ENCODE results near the gene ITGB7. TPM values are rescaled to one million over a fixed set of nuclear protein-coding genes. Genes with fewer than 3 reads are reported as not detected.
"Not testable (repeated sequence)": the region's sequence is repeated elsewhere in the genome, so short reads cannot be mapped to it uniquely, and the experiment has no call there.

Gene ITGB7
- total RNA-seq, 1 experiment from 2014 or later: 29.2 TPM

DNA sequence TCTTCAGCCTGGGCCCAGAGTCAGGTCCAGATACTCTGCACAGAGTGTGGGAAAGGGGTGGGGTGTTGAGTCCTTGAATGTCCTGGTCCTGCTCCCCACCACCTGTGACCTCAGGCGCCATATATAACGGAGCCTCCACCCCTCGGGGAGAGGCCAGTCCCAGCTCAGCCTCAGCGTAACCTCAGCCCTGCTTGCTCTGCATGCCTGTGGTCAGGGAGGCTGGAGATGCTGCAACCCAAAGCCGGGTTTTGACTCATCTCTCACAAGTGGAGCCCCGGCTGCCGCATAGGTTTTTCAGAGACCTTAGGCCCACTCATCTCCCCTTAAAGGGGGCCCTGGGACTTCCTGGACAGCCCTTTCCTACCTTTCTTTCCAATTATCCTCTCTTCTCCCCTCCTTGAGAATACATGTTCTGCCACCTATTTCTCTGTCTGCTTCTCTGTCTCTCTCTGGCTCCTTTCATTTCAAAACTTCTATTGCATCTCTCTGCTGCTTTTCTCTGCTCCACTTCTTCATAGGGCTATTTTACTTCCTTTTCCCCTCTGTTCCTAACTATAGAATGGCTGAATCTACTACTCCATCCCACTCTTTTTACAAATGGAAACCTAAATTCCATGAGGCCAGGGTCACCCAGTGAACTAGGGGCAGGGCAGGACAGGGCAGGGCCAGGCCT lies 1.2 kb downstream of the ITGB7 start:
- in situ Hi-C loops (cut with HindIII; ENCODE audit: low pct_unique_long_range_greater_than_20kb, low sequenced_read_pairs): no loop called here
- no peak for DNase-seq (ENCODE audit: low read depth, low spot score)

DNA sequence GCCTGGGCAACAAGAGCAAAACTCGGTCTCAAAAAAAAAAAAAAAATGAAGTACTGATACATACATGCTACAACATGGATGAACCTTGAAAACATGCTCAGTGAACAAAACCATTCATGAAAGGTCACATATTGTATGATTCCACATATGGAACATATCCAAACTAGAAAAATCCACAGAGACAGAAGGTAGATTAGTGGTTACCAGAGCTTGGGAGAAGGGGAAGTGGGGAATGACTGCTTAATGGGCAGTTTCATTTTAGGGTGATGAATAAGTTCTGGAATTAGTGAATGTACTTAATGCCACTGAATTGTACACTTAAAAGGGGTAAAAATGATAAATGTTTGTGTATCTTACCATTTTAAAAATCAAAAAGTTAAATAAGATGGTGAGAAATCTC lies 2.7 kb downstream of the ITGB7 start:
- DNase-seq (ENCODE audit: low read depth, low spot score): no peak
- in situ Hi-C loops (cut with HindIII; ENCODE audit: low pct_unique_long_range_greater_than_20kb, low sequenced_read_pairs): no loop called here

DNA sequence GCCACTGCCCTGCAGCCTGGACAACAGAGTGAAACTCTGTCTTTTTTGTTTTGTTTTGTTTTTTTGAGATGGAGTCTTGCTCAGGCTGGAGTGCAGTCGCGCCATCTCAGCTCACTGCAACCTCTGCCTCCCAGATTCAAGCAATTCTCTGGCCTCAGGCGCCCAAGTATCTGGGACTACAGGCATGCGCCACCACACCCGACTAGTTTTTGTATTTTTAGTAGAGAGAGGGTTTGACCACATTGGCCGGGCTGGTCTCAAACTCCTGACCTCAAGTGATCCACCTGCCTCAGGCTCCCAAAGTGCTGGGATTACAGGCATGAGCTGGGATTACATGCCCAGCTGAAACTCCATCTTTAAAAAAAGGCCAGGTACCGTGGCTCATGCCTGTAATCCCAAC lies 4.7 kb downstream of the ITGB7 start:
- in situ Hi-C loops (cut with HindIII; ENCODE audit: low pct_unique_long_range_greater_than_20kb, low sequenced_read_pairs): not testable (repeated sequence)

GRCh38 chr12:53201639-53202038 lies 5.4 kb downstream of the ITGB7 start:
- no peak for DNase-seq (ENCODE audit: low read depth, low spot score)
- in situ Hi-C loops (cut with HindIII; ENCODE audit: low pct_unique_long_range_greater_than_20kb, low sequenced_read_pairs): no loop called here

More for the DNA sequence above, 4.7 kb downstream of the ITGB7 start:
- not testable (repeated sequence) for DNase-seq (ENCODE audit: low read depth, low spot score)

DNA sequence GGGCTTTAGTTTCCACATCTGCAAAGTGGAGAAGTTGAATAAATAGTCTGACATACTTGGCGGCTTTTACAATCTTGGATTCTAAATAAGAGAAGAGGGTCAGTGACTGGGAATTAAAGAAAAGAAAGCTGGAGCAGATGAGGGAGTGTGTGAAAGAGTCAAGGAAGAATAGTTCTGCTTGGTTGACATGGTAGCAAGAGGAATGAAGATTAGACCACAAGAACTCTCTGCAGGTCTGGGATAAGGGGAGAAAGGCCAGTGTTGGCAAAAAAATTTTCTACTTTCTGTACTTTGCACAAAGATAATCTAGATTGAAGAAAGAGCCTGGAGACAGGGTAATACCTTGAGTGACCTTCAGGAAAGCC lies 5.9 kb downstream of the ITGB7 start:
- in situ Hi-C loops (cut with HindIII; ENCODE audit: low pct_unique_long_range_greater_than_20kb, low sequenced_read_pairs): no loop called here

DNA sequence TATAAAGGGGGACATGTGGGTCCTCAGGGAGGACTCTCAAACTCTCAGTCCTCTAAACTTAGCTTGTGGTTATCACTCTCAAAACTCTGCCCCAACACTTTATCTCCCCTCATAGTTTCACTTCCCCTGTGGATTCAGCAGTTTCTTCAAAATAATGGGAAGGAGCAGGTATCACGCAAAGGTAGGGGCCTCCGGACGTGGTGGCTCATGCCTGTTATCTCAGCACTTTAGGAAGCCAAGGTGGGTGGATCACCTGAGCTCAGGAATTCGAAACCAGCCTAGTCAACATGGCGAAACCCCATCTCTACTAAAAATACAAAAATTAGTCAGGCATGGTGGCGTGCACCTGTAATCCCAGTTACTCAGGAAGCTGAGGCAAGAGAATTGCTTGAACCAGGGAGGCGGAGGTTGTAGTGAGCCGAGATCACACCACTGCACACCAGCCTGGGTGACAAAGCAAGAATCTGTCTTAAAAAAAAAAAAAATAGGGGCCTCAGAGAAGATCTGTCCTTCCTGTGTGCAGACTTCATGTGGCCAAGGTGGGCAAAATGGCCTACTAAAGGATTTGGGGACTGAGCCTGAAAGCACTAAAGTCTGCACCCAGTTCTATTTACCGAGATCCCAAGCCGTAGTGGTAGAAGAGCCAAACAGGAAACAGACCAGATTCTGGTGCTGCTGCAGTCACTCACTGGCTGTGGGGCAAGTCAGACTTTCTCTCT lies 6.4 kb downstream of the ITGB7 start:
- in situ Hi-C loops (cut with HindIII; ENCODE audit: low pct_unique_long_range_greater_than_20kb, low sequenced_read_pairs): no loop called here
- DNase-seq (ENCODE audit: low read depth, low spot score): no peak

More for the DNA sequence above, 5.9 kb downstream of the ITGB7 start:
- no peak for DNase-seq (ENCODE audit: low read depth, low spot score)

DNA sequence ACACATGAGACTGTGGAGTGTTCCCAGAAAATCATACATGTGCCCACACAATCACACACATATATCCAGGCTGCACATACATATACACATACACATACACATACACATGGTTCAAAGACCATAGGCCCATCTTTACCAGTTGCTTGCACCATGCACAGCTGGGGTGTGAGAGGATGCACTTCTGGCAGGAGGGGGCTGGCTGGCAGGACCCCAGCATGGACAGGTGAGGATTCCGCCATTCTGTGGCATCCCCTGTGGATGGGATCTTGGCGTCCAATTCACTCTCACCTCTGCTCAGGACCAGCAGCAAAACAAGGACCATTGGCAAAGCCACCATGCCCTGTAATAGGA lies 7.0 kb downstream of the ITGB7 start:
- in situ Hi-C loops (cut with HindIII; ENCODE audit: low pct_unique_long_range_greater_than_20kb, low sequenced_read_pairs): no loop called here
- no peak for DNase-seq (ENCODE audit: low read depth, low spot score)

GRCh38 chr12:53199700-53200099 lies 7.4 kb downstream of the ITGB7 start:
- DNase-seq (ENCODE audit: low read depth, low spot score): no peak
- in situ Hi-C loops (cut with HindIII; ENCODE audit: low pct_unique_long_range_greater_than_20kb, low sequenced_read_pairs): no loop called here

DNA sequence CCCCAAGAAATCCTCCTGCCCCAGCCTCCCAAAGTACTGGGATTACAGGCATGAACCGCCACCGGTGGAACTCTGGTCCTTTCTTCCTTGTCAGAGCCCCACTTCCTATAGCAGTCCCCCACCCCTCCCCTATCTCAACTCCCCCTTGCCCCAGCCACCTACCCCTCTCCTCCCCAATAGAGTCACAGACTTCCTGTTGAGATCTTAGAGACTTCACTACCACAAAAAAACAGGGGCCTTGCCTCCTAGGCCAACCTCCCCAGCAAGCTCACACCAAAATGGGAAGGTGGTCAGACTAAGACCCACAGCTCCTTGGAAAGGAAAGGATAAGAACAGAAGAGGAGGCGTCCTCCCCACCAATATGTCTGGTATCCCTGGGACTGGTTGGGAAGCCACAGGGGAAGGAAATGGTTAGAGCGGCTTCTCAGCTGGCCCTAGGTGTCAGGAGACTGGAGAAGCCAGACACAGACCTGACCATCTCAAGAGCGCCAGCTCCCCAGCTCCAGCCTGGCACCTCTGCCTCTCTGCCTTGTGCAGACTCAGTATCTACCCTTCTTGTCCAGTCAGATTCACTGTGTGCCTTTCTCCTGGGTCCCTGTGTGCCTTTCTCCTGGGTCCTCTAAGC lies 8.5 kb downstream of the ITGB7 start:
- in situ Hi-C loops (cut with HindIII; ENCODE audit: low pct_unique_long_range_greater_than_20kb, low sequenced_read_pairs): no loop called here
- no peak for DNase-seq (ENCODE audit: low read depth, low spot score)

DNA sequence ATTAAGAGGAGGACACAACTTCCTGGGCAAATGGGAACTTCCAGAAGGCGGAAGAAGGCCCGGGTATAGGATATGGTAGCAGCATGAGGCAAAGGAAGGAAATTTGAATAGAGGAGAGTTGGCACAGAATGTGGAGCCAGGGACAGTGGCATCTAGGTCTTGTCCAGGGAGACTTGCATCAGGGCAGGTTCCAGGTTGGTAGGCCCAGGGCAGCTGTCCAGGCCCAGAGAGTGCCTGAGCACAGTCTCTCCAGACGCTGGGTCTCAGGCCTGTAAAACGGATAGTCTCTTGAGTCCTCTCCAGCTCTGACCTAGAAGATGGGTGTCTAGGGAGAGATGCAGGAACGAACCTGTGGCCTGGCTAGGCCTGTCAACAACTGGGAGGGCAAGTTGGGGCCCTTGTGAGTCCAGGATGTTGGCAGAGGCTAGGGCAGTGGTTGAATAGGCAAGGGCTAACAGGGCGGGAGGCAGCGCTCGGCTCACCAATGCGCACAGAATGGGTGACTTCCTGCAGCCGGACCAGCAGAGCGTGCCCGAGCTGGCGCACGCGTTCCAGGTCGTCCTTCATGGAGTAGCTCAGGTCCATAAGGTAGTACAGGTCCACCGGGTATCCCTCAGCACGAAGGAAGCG lies 9.9 kb downstream of the ITGB7 start:
- no peak for DNase-seq (ENCODE audit: low read depth, low spot score)
- in situ Hi-C loops (cut with HindIII; ENCODE audit: low pct_unique_long_range_greater_than_20kb, low sequenced_read_pairs): no loop called here

DNA sequence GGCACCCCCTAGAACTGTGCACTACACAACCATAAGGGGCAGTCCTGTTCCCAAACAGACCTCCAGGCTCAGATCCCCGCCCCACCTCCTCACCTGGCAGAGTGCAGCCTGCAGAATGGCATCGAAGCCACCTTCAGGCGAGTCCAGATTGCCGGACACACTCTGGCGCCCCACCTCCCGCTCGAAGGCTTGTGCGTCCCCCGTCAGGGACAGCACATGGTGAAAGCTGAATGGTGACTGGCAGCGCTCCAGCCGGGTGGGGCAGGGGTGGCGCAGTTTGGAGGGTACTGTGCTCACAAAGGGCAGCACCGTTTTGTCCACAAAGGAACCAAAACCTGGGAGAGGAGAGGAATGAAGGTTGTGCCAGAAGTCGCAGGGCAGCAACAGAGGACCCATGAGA lies 10.6 kb downstream of the ITGB7 start:
- DNase-seq (ENCODE audit: low read depth, low spot score): no peak
- in situ Hi-C loops (cut with HindIII; ENCODE audit: low pct_unique_long_range_greater_than_20kb, low sequenced_read_pairs): no loop called here

- in situ Hi-C loops (cut with HindIII; ENCODE audit: low pct_unique_long_range_greater_than_20kb, low sequenced_read_pairs): no loop called here
- DNase-seq (ENCODE audit: low read depth, low spot score): no peak
These were observed 11.3 kb downstream of the ITGB7 start for GRCh38 chr12:53195516-53196420.

- in situ Hi-C loops (cut with HindIII; ENCODE audit: low pct_unique_long_range_greater_than_20kb, low sequenced_read_pairs): no loop called here
- no peak for DNase-seq (ENCODE audit: low read depth, low spot score)
These were observed 12.1 kb downstream of the ITGB7 start for GRCh38 chr12:53194973-53195372.

- DNase-seq (ENCODE audit: low read depth, low spot score): no peak
These were observed 12.9 kb downstream of the ITGB7 start for GRCh38 chr12:53193985-53194716.

DNA sequence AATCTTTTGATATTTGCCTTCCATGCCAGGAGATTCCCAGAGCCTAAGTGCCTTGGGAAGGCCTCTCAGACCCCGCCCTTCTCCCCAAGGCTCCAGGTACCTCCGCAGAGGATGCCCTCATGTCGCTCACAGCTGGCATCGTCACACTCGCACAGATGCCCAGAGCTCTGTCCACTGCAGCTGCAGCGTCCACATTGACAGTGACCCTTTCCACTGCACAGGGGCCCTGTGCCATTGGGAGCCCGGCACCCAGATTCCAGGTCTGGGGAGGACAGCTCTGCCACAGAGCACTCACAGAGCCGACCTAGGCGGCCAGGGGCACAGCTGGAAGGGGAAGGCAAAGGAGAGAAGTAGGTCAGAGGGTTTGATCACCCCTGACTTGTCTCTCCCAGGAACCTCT lies 14.0 kb downstream of the ITGB7 start:
- no peak for DNase-seq (ENCODE audit: low read depth, low spot score)
- in situ Hi-C loops (cut with HindIII; ENCODE audit: low pct_unique_long_range_greater_than_20kb, low sequenced_read_pairs): no loop called here

More at GRCh38 chr12:53193985-53194716, 12.9 kb downstream of the ITGB7 start:
- in situ Hi-C loops (cut with HindIII; ENCODE audit: low pct_unique_long_range_greater_than_20kb, low sequenced_read_pairs): no loop called here

DNA sequence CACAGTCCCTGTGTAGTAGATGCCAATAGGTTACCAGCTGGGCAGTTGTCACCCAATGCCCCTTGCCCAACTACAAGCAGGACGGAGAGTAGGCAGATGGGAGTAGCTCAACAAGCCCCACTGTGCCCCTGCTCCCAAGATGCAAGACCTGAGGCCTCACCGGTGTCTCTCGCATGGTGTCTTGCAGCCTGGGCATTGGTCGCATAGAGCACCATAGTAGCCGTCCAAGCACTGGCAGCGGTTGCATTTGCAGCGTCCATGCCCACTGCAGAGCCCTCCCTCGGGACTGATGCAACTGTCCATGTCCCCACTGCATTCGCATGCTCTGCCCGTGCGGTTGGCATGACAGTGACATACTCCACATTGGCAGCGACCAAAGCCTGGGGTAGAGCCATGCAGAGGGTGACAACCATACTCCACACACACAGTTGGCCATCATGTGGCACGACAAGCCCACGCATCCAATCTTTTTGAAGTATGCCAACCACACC lies 14.5 kb downstream of the ITGB7 start:
- in situ Hi-C loops (cut with HindIII; ENCODE audit: low pct_unique_long_range_greater_than_20kb, low sequenced_read_pairs): no loop called here
- DNase-seq (ENCODE audit: low read depth, low spot score): no peak
